Fibroblast of skin of right biceps (primary cell): ENCODE data around the gene GRM8.
"Not testable (repeated sequence)": the region's sequence is repeated elsewhere in the genome, so short reads cannot be mapped to it uniquely, and the experiment has no call there.

Experiments used
- DNase-seq: peaks from one replicate; pipeline ENCODE4 v3.0.0-alpha.2; 2013

The GRM8 gene

GRCh38 chr7:127021857-127022256 is 230.9 kb downstream of the GRM8 start:
- DNase-seq, result no peak

GRCh38 chr7:127021019-127021738 is 231.6 kb downstream of the GRM8 start:
- no peak for DNase-seq

- DNase-seq, result no peak
These were observed 233.9 kb downstream of the GRM8 start for GRCh38 chr7:127018889-127019288.

GRCh38 chr7:127017196-127017595 is 235.5 kb downstream of the GRM8 start:
- DNase-seq, result no peak

- DNase-seq, result no peak
These were observed 252.0 kb downstream of the GRM8 start for GRCh38 chr7:127000725-127001124.

GRCh38 chr7:126996659-126997058 is 256.1 kb downstream of the GRM8 start:
- no peak for DNase-seq

GRCh38 chr7:126993626-126994213 is 259.0 kb downstream of the GRM8 start:
- no peak for DNase-seq

GRCh38 chr7:126988022-126988421 is 264.7 kb downstream of the GRM8 start:
- DNase-seq, result no peak

- no peak for DNase-seq
These were observed 273.0 kb downstream of the GRM8 start for GRCh38 chr7:126979722-126980121.

- DNase-seq, result no peak
These were observed 273.9 kb downstream of the GRM8 start for GRCh38 chr7:126978865-126979264.

- DNase-seq, result no peak
These were observed 279.7 kb downstream of the GRM8 start for GRCh38 chr7:126973066-126973465.

GRCh38 chr7:126972571-126972970 is 280.2 kb downstream of the GRM8 start:
- no peak for DNase-seq

GRCh38 chr7:126959649-126960048 is 293.1 kb downstream of the GRM8 start:
- no peak for DNase-seq

- DNase-seq, result no peak
These were observed 294.4 kb downstream of the GRM8 start for GRCh38 chr7:126958367-126958766.

GRCh38 chr7:126957443-126957842 is 295.3 kb downstream of the GRM8 start:
- DNase-seq, result no peak

GRCh38 chr7:126953461-126953860 is 299.3 kb downstream of the GRM8 start:
- no peak for DNase-seq

- DNase-seq, result no peak
These were observed 304.1 kb downstream of the GRM8 start for GRCh38 chr7:126948664-126949063.

GRCh38 chr7:126940723-126941307 is 311.9 kb downstream of the GRM8 start:
- DNase-seq, result no peak

GRCh38 chr7:126937171-126937570 is 315.6 kb downstream of the GRM8 start:
- DNase-seq, result no peak

- no peak for DNase-seq
These were observed 321.2 kb downstream of the GRM8 start for GRCh38 chr7:126931581-126931980.

- DNase-seq, result no peak
These were observed 322.6 kb downstream of the GRM8 start for GRCh38 chr7:126930166-126930565.

- no peak for DNase-seq
These were observed 328.3 kb downstream of the GRM8 start for GRCh38 chr7:126924477-126924876.

GRCh38 chr7:126911627-126912026 is 341.1 kb downstream of the GRM8 start:
- DNase-seq, result not testable (repeated sequence)

- not testable (repeated sequence) for DNase-seq
These were observed 344.2 kb downstream of the GRM8 start for GRCh38 chr7:126908564-126908963.
